ENCODE data around the gene AJM1. TPM values are rescaled to one million over a fixed set of nuclear protein-coding genes. Genes with fewer than 3 reads are reported as not detected.

The AJM1 gene
- total RNA-seq, 1 donor from 2014 or later, result 0.80 TPM

DNA sequence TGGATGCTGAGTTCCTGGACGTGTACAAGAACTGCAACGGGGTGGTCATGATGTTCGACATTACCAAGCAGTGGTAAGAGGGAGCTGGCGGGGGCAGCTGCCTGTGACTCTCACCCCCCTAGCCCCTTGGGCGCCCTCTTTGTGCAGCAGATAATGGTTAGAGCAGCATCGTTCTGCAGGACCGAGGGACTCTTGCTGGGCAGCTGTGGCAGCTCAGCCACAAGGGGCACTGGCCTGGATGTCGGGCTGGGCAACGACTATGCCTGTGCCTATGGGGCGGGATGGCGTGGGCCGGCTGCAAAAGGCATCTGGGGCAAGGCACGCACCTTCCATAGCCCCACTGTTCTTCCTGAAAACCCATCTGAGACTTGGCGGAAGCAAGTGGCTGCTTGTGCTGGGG is 12.9 kb upstream of the AJM1 start:
- H3K36me3 Mint-ChIP-seq (ENCODE audit: low read depth, unreplicated experiment), result peaks cover 13% of the 10 kb centered on the region
- no peak for DNase-seq (ENCODE audit: low spot score)
- TF ChIP-seq, protein P1, sequence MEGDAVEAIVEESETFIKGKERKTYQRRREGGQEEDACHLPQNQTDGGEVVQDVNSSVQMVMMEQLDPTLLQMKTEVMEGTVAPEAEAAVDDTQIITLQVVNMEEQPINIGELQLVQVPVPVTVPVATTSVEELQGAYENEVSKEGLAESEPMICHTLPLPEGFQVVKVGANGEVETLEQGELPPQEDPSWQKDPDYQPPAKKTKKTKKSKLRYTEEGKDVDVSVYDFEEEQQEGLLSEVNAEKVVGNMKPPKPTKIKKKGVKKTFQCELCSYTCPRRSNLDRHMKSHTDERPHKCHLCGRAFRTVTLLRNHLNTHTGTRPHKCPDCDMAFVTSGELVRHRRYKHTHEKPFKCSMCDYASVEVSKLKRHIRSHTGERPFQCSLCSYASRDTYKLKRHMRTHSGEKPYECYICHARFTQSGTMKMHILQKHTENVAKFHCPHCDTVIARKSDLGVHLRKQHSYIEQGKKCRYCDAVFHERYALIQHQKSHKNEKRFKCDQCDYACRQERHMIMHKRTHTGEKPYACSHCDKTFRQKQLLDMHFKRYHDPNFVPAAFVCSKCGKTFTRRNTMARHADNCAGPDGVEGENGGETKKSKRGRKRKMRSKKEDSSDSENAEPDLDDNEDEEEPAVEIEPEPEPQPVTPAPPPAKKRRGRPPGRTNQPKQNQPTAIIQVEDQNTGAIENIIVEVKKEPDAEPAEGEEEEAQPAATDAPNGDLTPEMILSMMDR (IDR thresholded peaks at IDR 0.05; ENCODE audit: unreplicated experiment), result no peak
- no peak overlapping the region for H3K27ac Mint-ChIP-seq (ENCODE audit: unreplicated experiment)
- H3K4me3 Mint-ChIP-seq (ENCODE audit: unreplicated experiment), result no peak overlapping the region
- H3K4me1 Mint-ChIP-seq (ENCODE audit: unreplicated experiment), result no peaks in the 10 kb centered on the region
- H3K9me3 Mint-ChIP-seq (ENCODE audit: unreplicated experiment), result no peaks in the 10 kb centered on the region
- H3K27me3 Mint-ChIP-seq (ENCODE audit: unreplicated experiment), result peaks cover 7% of the 10 kb centered on the region

DNA sequence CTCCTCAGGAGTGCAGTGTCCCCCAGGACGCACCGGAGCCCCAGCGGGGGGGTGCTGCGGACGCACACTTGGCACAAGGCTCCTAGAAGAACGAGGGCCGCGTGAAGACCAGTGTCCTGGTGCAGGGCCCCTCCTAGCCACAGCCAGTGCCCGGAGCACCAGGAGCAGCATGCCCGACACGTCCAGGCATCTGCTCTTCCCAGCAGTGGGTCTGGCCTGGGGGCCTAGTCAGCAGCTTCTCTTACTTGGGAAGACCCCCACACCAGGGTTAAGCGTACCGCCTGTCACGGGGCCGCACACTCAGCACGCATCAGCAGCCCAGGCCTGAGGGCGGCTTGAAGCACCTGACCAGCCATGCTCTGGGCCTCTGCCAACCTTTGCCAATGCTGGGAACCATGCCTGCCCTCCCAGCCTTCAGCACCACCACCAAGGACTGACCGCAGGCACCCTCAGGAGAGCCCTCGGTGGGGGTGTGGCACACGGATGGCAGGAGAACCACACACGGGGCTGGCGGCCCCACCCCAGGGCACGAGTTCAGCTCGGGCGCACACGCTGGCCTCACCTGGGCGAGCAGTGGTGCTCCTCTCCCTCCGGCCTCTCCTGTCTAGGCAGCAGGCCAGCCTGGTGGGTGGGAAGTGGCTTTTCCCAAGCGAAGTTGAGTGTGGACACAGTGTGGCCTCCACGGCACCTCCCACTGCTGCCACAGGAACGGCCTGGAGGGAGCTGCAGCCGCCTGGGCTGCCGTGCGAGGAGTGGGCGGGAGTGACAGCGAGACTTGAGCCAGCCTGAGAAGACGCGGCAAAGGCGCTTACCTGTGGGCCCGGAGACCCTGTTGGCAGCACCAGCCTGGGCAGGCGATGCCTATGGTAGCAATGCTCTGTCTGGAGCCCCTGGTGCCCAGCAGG is 12.0 kb upstream of the AJM1 start:
- peaks cover 13% of the 10 kb centered on the region for H3K36me3 Mint-ChIP-seq (ENCODE audit: low read depth, unreplicated experiment)
- H3K27ac Mint-ChIP-seq (ENCODE audit: unreplicated experiment), result no peak overlapping the region
- no peak for DNase-seq (ENCODE audit: low spot score)
- H3K4me3 Mint-ChIP-seq (ENCODE audit: unreplicated experiment), result no peak overlapping the region
- TF ChIP-seq, protein P1 (IDR thresholded peaks at IDR 0.05; ENCODE audit: unreplicated experiment), result no peak
- peaks cover 7% of the 10 kb centered on the region for H3K27me3 Mint-ChIP-seq (ENCODE audit: unreplicated experiment)
- no peaks in the 10 kb centered on the region for H3K9me3 Mint-ChIP-seq (ENCODE audit: unreplicated experiment)
- no peaks in the 10 kb centered on the region for H3K4me1 Mint-ChIP-seq (ENCODE audit: unreplicated experiment)

DNA sequence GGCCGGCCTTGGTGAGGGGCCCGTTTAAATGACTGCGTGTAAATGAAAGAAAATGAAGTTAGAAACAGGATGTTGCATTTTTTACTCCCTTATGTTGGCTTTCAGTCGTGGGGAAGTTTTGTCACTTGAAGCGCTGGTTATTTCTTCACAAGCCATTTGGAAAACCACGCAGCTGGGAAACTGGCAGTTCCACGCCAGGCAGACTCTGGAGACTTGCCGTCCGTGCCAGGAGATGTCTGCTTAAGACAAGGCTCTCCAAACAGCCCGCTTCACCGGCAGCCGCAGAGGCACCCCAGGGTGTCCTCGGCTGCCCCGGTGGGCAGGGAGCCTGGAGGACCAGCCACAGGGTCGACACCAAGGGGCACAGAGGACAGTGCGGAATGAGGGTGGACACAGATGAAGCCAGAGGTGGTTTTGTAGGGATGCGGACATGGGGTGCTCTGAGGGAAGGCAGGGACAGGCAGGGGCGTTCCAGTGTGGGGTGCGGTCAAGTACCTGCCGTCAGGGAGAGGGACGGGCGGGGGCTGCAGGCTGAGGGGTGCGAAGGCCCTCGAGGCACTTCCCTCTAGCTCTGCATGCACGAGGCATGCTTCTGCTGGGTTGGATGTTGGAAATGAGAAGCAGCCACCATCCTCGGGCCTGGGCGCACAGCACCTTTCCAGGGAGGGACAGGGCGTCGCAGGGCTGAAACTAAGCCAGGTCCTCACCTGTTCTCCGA is 11.1 kb upstream of the AJM1 start:
- Mint-ChIP-seq H3K36me3 (ENCODE audit: low read depth, unreplicated experiment) (peaks cover 13% of the 10 kb centered on the region), H3K27me3 (ENCODE audit: unreplicated experiment) (peaks cover 7% of the 10 kb centered on the region), H3K9me3 (ENCODE audit: unreplicated experiment) (no peaks in the 10 kb centered on the region), H3K27ac (ENCODE audit: unreplicated experiment) (no peak overlapping the region), H3K4me3 (ENCODE audit: unreplicated experiment) (peak overlapping the region; percentile 37), H3K4me1 (ENCODE audit: unreplicated experiment) (no peaks in the 10 kb centered on the region)
- TF ChIP-seq, protein P1 (IDR thresholded peaks at IDR 0.05; ENCODE audit: unreplicated experiment), result no peak
- no peak for DNase-seq (ENCODE audit: low spot score)

DNA sequence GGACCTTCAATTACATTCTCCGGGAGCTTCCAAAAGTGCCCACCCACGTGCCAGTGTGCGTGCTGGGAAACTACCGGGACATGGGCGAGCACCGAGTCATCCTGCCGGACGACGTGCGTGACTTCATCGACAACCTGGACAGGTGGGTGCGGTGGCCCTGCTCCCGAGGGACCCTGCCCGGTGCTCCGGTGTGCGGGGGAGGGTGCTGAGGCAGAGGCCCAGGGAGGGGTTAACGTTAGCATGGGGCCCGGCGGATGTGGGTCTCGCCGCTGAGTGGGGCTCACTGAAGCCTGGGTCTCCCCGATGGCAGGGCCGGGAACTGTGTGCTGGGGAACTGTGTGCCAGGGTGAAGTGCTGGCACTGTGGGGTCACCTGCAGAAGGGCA is 10.6 kb upstream of the AJM1 start:
- no peak for DNase-seq (ENCODE audit: low spot score)
- no peak overlapping the region for H3K4me3 Mint-ChIP-seq (ENCODE audit: unreplicated experiment)
- H3K27ac Mint-ChIP-seq (ENCODE audit: unreplicated experiment), result no peak overlapping the region

More for the DNA sequence above, 10.6 kb upstream of the AJM1 start:
- Mint-ChIP-seq H3K9me3 (ENCODE audit: unreplicated experiment) (no peaks in the 10 kb centered on the region), H3K27me3 (ENCODE audit: unreplicated experiment) (peaks cover 7% of the 10 kb centered on the region), H3K4me1 (ENCODE audit: unreplicated experiment) (no peaks in the 10 kb centered on the region), H3K36me3 (ENCODE audit: low read depth, unreplicated experiment) (peaks cover 13% of the 10 kb centered on the region)
- TF ChIP-seq, protein P1 (IDR thresholded peaks at IDR 0.05; ENCODE audit: unreplicated experiment), result no peak

Measured in endothelial cell (in vitro differentiated cells).